NCI-H2227 (cell line): ENCODE data around the gene GBE1.

Experiments
- DNase-seq: peaks from one replicate; lab custom pipeline; 2025; ENCODE audit not compliant: unreplicated experiment; lab: John Stamatoyannopoulos, UW

GBE1 gene

DNA sequence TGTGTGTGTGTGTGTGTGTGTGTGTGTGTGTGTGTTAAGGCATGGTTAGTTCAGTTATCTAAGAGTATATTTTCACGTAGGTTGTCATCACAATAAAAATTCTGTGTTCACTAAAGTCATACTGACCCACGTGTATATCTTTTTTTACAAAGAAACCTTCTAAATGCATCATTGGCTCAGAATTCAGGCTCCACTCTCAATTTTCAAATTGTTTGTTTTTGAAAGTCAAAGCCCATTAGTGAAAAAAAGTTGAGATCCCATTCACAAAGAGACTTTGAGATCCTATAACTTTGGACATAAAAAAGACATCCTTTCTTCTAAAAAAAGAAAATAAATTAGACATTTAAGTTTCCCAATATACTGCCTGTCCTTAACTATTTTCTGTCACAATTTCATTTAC, 59.3 kb downstream of the GBE1 start:
- no peak for DNase-seq

GRCh38 chr3:81699536-81700320, 61.7 kb downstream of the GBE1 start:
- DNase-seq: no peak

DNA sequence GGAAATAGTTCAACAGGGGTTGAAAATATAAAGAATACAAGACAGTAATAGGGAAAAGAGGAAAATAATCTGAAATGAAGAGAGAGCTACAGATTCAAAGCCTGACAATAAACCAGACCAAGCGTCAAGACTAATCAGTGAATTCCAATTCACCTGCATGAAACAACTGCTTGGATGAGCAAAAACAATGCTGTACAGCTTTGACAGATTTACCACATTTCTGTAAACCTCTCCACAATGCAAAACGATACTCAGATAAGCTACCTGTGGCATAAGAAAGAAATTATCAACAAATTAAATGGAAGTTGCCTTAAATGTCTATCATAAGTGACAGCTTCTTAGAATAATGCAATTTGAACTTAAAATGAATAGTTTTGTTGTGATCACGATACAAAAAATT, 65.4 kb downstream of the GBE1 start:
- no peak for DNase-seq

DNA sequence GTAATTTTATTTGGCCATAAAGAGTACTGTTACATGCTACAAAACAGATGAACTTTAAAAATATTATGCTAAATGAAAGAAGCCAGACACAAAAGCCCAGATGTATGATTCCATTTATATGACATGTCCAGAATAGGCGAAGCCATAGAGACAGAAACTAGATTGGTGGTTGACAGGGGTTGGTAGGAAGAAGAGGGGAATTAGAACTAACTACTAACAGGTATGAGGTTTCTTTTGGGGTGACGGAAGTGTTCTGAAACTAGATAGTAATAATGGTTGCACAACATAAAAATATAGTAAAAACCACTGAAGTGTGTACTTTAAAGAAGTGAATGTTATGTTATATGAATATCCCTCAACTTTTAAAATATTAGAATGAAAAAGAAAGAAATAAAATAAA, 66.1 kb downstream of the GBE1 start:
- no peak for DNase-seq

DNA sequence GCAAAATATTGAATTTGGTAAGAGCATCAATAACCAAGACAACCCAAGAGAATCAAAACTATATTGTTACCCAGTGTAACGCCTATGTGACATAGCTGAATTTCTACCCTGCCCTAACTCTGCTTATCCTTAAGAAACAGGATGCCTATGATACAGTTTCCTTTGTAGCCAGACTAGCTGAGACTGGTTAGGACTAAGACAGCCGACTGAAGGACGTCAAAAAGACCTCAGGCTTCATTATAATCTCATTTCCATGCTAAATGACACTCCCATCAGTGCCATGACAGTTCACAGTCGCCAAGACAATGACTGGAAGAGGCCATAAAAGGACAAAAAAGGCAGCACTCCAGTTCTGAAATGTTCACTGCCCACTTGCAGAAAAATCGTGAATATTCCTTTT, 66.8 kb downstream of the GBE1 start:
- no peak for DNase-seq

GRCh38 chr3:81692766-81693165, 68.7 kb downstream of the GBE1 start:
- DNase-seq: no peak

DNA sequence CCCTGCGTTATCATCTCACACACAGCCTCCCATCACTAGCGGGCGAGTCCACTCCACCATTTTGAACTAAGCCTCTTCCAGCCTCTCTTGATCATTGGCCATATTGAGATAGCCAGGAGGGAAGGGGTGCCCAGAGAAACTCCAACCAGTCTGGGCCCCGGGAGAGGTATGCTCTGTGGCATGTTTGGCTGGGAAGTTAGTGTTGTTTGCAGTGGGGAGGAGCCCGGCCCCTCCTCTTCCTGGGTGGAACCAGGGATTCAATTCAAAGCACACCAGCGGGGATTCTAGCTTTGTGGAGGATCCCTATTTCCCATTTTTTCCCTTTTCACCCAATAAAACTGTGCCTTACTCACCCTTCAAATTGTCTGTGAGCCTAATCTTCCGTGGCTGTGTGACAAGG, 71.8 kb downstream of the GBE1 start:
- DNase-seq: no peak

GRCh38 chr3:81684751-81685395, 76.6 kb downstream of the GBE1 start:
- DNase-seq: no peak

GRCh38 chr3:81676706-81677456, 84.6 kb downstream of the GBE1 start:
- no peak for DNase-seq

GRCh38 chr3:81674690-81675089, 86.8 kb downstream of the GBE1 start:
- no peak for DNase-seq

- DNase-seq: no peak
Observed at GRCh38 chr3:81668283-81668682, 93.2 kb downstream of the GBE1 start.

DNA sequence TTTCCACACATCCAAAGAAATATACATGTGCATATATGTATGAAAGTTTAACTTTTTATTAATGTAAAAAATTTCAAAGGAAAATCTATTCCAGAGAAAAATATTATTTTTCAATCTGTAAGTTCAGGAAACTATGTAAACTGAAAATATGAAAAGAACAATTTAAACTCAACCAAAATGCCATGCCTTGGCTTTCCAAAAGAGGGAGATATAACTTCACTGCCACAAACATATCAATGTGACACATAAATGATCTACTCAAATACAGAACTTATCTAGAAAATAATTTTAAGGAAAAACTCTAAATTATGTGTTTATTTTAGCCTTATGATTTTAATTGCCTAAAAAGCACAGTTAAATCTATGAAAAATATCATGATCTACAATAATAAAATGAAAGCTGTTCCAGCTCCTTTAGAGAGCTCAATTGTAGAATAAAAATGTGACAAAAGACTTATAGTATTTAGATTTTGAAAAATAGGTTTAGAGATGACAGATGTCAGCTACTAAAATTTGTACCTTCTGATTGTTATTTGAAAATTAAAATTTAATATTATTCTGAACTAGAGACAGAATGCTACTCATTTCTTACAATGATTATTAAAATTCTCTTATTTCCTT, 94.8 kb downstream of the GBE1 start:
- DNase-seq: no peak

DNA sequence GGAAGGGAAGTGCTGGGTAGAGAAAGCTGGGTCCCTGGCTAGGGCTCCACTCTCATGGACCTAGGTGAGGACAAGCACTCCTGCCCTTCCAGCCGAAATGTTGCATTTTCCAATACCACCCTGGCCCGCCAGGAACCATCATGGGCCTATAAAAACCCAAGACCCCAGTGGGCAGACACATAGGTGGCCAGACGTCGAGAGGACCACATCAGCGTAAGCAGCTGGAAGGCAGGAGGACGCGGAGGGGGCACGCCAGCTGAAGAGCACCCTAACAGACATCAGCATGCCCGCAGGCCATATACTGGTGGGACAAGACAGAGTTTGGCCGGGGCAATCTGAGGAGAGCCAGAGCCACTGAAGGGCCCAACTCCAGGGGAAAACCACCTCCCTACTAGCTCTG, 98.3 kb downstream of the GBE1 start:
- no peak for DNase-seq

DNA sequence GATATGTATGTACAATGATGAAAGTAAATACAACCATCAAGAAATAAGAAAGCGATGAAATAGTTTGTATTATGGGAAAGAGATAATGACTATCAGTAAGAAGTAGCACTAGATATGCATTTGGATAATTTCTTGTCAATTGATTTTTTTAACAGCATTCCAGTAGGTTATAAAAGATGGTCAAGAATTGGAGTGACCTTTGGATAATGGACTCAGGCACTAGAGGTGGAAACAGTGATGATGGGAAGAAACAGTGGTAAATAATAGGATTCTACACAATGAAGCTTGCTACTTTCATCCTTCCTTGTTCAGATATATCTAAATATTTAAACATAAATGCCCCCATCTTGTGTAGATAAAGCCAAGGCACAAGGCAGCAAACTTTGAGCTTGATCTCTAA, 101.4 kb downstream of the GBE1 start:
- no peak for DNase-seq

DNA sequence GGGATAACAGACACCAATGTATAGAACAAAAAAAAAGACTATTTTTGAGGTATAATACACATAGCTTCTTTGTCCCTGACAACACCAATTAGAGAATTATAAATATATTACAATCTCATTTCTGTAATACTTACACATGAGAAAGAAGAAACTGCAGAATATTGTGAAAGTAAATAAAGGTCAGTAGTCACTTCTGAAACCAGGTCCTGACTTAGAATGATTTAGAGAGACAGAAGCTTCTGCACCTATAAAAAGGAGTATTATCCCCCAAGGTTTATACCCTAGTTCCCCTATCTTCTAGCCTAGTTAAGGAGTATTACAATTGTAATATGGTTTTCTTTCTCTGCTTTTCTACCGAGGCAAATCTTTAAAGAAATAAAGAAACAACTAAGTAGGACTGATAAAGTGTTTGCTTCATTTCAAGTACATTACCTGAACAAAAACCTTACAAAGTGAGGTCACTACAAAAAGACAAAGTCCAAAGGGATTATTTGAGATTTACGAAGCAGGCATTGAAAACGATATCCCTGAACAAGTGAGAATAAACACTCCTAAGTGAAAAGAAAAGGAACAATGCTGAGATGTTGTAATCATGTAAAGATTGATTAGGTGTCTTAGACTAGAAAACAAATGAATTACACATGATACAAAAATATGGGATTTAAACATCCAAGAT, 103.0 kb downstream of the GBE1 start:
- DNase-seq: no peak

DNA sequence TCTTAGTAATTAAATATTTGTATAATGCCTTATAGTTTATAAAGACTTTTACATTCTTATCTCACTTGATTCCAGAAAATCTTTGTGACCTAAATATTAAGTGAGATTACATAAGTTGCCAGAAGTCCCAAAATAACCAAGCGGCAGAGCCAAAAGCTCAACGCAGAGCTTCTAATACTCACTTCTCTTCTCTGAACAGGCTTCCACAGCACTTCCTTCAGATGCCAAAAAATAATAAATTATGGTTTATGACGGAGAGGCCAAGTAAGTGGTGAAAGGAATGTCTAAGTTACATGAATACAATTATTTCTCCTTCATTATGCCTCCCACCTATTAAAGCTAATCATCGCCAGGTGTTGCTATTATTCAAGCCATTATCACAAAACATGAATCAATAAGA, 110.3 kb downstream of the GBE1 start:
- no peak for DNase-seq

DNA sequence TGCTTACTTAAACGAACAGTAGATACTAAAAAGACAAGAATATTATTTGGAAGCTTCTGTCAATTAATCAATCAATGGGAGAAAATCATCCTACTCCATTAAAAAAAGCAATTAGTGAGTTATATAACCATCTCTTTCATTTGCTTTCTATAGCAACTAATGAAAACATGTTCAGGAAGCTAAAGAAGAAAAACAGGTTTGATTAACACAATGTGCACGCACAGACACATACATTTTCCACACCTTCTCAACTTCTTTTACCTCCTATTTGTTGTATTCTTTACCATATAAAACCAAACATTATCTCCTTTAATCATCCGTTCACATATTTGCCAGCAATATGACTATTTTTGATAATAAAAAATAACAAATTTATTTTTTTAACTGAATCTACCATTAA, 111.3 kb downstream of the GBE1 start:
- DNase-seq: no peak

DNA sequence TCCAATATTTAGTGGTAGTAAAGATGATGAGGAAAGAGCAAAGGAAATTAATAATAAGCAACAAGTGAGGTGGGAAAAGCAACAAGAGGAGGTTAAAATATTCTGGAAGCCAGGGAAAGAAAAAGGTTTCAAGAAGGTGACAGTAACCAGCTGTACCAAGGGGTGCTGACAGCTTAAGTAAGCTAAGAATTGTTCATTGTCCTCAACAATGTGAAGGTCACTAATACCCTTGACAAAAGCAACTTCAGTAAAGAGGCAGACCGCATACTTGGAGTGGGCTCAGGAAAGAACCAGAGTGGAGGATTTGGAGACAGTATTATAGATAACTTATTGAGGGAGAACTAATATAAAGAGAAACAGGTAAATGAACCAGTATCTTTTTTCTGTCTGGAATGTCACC, 116.2 kb downstream of the GBE1 start:
- no peak for DNase-seq

DNA sequence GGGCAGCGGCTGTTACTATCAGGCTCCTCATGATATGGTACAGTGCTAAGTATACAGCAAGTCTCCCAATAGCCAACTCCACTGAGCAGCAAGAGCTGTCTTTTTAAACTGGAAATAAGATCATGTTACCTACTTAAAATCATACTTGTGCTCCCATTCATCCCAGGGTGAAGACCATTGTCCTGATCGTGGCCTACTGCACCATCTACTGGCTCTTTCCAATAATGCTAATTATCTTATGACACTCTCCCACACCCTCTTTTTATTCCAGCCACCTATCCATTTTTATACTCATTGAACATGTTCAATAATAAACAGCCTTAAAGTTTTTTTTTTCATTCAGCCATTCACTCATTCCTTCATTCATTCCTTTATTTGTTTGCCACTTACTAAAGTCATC, 117.7 kb downstream of the GBE1 start:
- peak; percentile 20 for DNase-seq

- DNase-seq: no peak
Observed at GRCh38 chr3:81638480-81638879, 123.0 kb downstream of the GBE1 start.

- DNase-seq: no peak
Observed at GRCh38 chr3:81632659-81633058, 128.8 kb downstream of the GBE1 start.
